ENCODE results near the gene ATRX. TPM values are rescaled to one million over a fixed set of nuclear protein-coding genes. Genes with fewer than 3 reads are reported as not detected.
A peak's percentile ranks its signal among the peaks of the same experiment; 100 is the strongest.

Gene ATRX
- total RNA-seq, 1 experiment from 2014 or later = 70.2 TPM

GRCh38 chrX:77749695-77750094, 36.3 kb downstream of the ATRX start:
- peak; percentile 13 for DNase-seq (ENCODE audit: unreplicated experiment)
- no peaks in the 10 kb centered on the region for H3K4me1 Mint-ChIP-seq (ENCODE audit: insufficient read depth, unreplicated experiment)
- BruUV-seq (replicated peaks) = no TSS peak
- CTCF ChIA-PET = no interaction called here
- POLR2A ChIA-PET = interaction anchor here (1.1 kb wide), 1 partner anchor 15 kb away, joined by 3 read pairs; no protein-coding TSS in a partner anchor
- no peak for TF ChIP-seq CTCF (IDR thresholded peaks at IDR 0.05; ENCODE audit: unreplicated experiment)
- H3K4me3 Mint-ChIP-seq (ENCODE audit: unreplicated experiment) = no peak overlapping the region
- peaks cover 19% of the 10 kb centered on the region for H3K9me3 Mint-ChIP-seq (ENCODE audit: unreplicated experiment)
- intact Hi-C loops (cut with micrococcal nuclease) = no loop called here
- peaks cover 7% of the 10 kb centered on the region for H3K36me3 Mint-ChIP-seq (ENCODE audit: insufficient read depth, unreplicated experiment)
- no peaks in the 10 kb centered on the region for H3K27me3 Mint-ChIP-seq (ENCODE audit: insufficient read depth, unreplicated experiment)
- no peak overlapping the region for H3K27ac Mint-ChIP-seq (ENCODE audit: low read depth, unreplicated experiment)

- CTCF ChIA-PET = interaction anchor here (0.6 kb wide), 1 partner anchor 76 kb away, joined by 3 read pairs; no protein-coding TSS in a partner anchor
- Mint-ChIP-seq H3K27me3 (ENCODE audit: insufficient read depth, unreplicated experiment) (no peaks in the 10 kb centered on the region), H3K4me1 (ENCODE audit: insufficient read depth, unreplicated experiment) (peaks cover 4% of the 10 kb centered on the region), H3K9me3 (ENCODE audit: unreplicated experiment) (no peaks in the 10 kb centered on the region), H3K36me3 (ENCODE audit: insufficient read depth, unreplicated experiment) (peaks cover 7% of the 10 kb centered on the region), H3K4me3 (ENCODE audit: unreplicated experiment) (no peak overlapping the region), H3K27ac (ENCODE audit: low read depth, unreplicated experiment) (no peak overlapping the region)
- no TSS peak for BruUV-seq (replicated peaks)
- TF ChIP-seq CTCF (IDR thresholded peaks at IDR 0.05; ENCODE audit: unreplicated experiment) = no peak
- DNase-seq (ENCODE audit: unreplicated experiment) = no peak
- intact Hi-C loops (cut with micrococcal nuclease) = no loop called here
- POLR2A ChIA-PET = no interaction called here
Measured at GRCh38 chrX:77743720-77744119, 42.3 kb downstream of the ATRX start.

- POLR2A ChIA-PET = no interaction called here
- Mint-ChIP-seq H3K4me1 (ENCODE audit: insufficient read depth, unreplicated experiment) (peaks cover 4% of the 10 kb centered on the region), H3K27ac (ENCODE audit: low read depth, unreplicated experiment) (no peak overlapping the region), H3K36me3 (ENCODE audit: insufficient read depth, unreplicated experiment) (peaks cover under 1% of the 10 kb centered on the region), H3K4me3 (ENCODE audit: unreplicated experiment) (no peak overlapping the region), H3K9me3 (ENCODE audit: unreplicated experiment) (no peaks in the 10 kb centered on the region), H3K27me3 (ENCODE audit: insufficient read depth, unreplicated experiment) (no peaks in the 10 kb centered on the region)
- no TSS peak for BruUV-seq (replicated peaks)
- no peak for DNase-seq (ENCODE audit: unreplicated experiment)
- CTCF ChIA-PET = no interaction called here
- intact Hi-C loops (cut with micrococcal nuclease) = no loop called here
- TF ChIP-seq CTCF (IDR thresholded peaks at IDR 0.05; ENCODE audit: unreplicated experiment) = no peak
Measured at GRCh38 chrX:77742788-77743476, 43.1 kb downstream of the ATRX start.

GRCh38 chrX:77740376-77740905, 45.6 kb downstream of the ATRX start:
- no TSS peak for BruUV-seq (replicated peaks)
- DNase-seq (ENCODE audit: unreplicated experiment) = no peak

More at GRCh38 chrX:77740376-77740905, 45.6 kb downstream of the ATRX start:
- POLR2A ChIA-PET = no interaction called here
- Mint-ChIP-seq H3K27me3 (ENCODE audit: insufficient read depth, unreplicated experiment) (no peaks in the 10 kb centered on the region), H3K9me3 (ENCODE audit: unreplicated experiment) (peaks cover 7% of the 10 kb centered on the region), H3K36me3 (ENCODE audit: insufficient read depth, unreplicated experiment) (no peaks in the 10 kb centered on the region), H3K4me1 (ENCODE audit: insufficient read depth, unreplicated experiment) (peaks cover 4% of the 10 kb centered on the region), H3K27ac (ENCODE audit: low read depth, unreplicated experiment) (no peak overlapping the region), H3K4me3 (ENCODE audit: unreplicated experiment) (no peak overlapping the region)
- intact Hi-C loops (cut with micrococcal nuclease) = no loop called here
- no peak for TF ChIP-seq CTCF (IDR thresholded peaks at IDR 0.05; ENCODE audit: unreplicated experiment)
- CTCF ChIA-PET = interaction anchor here (0.6 kb wide), 2 partner anchors 14 to 24 kb away, joined by 3 read pairs; no protein-coding TSS in a partner anchor
